CD4-positive, alpha-beta memory T cell (primary cell): Measurements from ENCODE around the gene MCF2L. TPM values are rescaled to one million over a fixed set of nuclear protein-coding genes. Genes with fewer than 3 reads are reported as not detected.

Experiments used
- CTCF ChIA-PET: fragments of 350-600 bp; sonication (Branson Sonifier 250); formaldehyde crosslinking; loops from one replicate; lab custom pipeline; 2021; ENCODE audit warnings: inconsistent platforms; ENCODE audit not compliant: partially characterized antibody; lab: Charles Lee
- POLR2A ChIA-PET: fragments of 350-600 bp; sonication (Branson Sonifier 250); formaldehyde crosslinking; loops from one replicate; lab custom pipeline; 2021; ENCODE audit not compliant: partially characterized antibody; lab: Charles Lee
- DNase-seq, 5 donors: peaks; one replicate each; pipeline versions ENCODE4 v3.0.0 to v3.0.0-alpha.2; 2020 to 2022; ENCODE audit warnings: mixed read lengths in 1 of 5
- H3K27ac ChIP-seq: one replicate; pipeline ENCODE4 v1.7.0; 2013; ENCODE audit warnings: low read depth, low read length
- H3K27me3 ChIP-seq: 2 replicates; pipeline ENCODE4 v1.7.0; 2013; ENCODE audit warnings: mild to moderate bottlenecking, low read length, moderate library complexity; ENCODE audit not compliant: insufficient read depth
- H3K36me3 ChIP-seq: 2 replicates; pipeline ENCODE4 v1.7.0; 2013; ENCODE audit warnings: mild to moderate bottlenecking, low read length, moderate library complexity; ENCODE audit not compliant: insufficient read depth
- H3K4me1 ChIP-seq: 2 replicates; pipeline ENCODE4 v1.7.0; 2013; ENCODE audit warnings: mild to moderate bottlenecking, low read length, moderate library complexity; ENCODE audit not compliant: insufficient read depth
- H3K4me3 ChIP-seq, 2 donors: one replicate each; pipeline ENCODE4 v1.7.0; 2013; ENCODE audit warnings: low read length in 2 of 2, mild to moderate bottlenecking in 1 of 2
- H3K9me3 ChIP-seq, 2 donors: one replicate each; pipeline ENCODE4 v1.7.0; 2013; ENCODE audit warnings: low read length in 2 of 2, control low read depth in 1 of 2; ENCODE audit not compliant: control insufficient read depth in 1 of 2
- H3K27ac Mint-ChIP-seq, 7 donors: one replicate each; pipeline ENCODE4 v1.8.0; 2020 to 2021; ENCODE audit warnings: mixed read lengths in 7 of 7, mild to moderate bottlenecking in 6 of 7, inconsistent platforms in 3 of 7, moderate library complexity in 3 of 7
- H3K27me3 Mint-ChIP-seq, 2 donors: one replicate each; pipeline ENCODE4 v1.8.0; 2020 to 2021; ENCODE audit warnings: mixed read lengths in 2 of 2
- H3K36me3 Mint-ChIP-seq, 2 donors: one replicate each; pipeline ENCODE4 v1.8.0; 2020 to 2021; ENCODE audit warnings: mixed read lengths in 2 of 2, inconsistent platforms in 1 of 2, mild to moderate bottlenecking in 1 of 2
- H3K4me1 Mint-ChIP-seq, 4 donors: one replicate each; pipeline ENCODE4 v1.8.0; 2020 to 2021; ENCODE audit warnings: mixed read lengths in 4 of 4, mild to moderate bottlenecking in 1 of 4
- H3K4me3 Mint-ChIP-seq, 8 donors: one replicate each; pipeline ENCODE4 v1.8.0; 2020 to 2021; ENCODE audit warnings: mixed read lengths in 8 of 8, mild to moderate bottlenecking in 7 of 8, moderate library complexity in 6 of 8, inconsistent platforms in 3 of 8
- H3K9me3 Mint-ChIP-seq, 8 donors: one replicate each; pipeline ENCODE4 v1.8.0; 2020 to 2021; ENCODE audit warnings: mixed read lengths in 8 of 8, mild to moderate bottlenecking in 5 of 8, inconsistent platforms in 3 of 8, moderate library complexity in 1 of 8
- intact Hi-C: fragments of 100-400 bp; cut with micrococcal nuclease; formaldehyde crosslinking; loops from one replicate; pipeline ENCODE4 v1.15.1; 2023
- polyA plus RNA-seq, 2 donors: library from polyadenylated mRNA; unstranded; fragments of 300-500 nt; fragmentation: Illumina TruSeq; gene quantifications; one replicate each; pipeline ENCODE4 v1.2.3, GENCODE V29; 2021
- total RNA-seq, 2 experiments: library from RNA; stranded (reverse); gene quantifications; one replicate each; pipeline ENCODE4 v1.2.3, GENCODE V29; 2021

Gene MCF2L
- total and polyA plus RNA-seq, 4 experiments from 2014 or later: 0.15 to 18.9 (median 10.4) TPM

GRCh38 chr13:112987682-112988024 is 18.6 kb downstream of the MCF2L start:
- ChIA-PET CTCF (no interaction called here), POLR2A (no interaction called here)
- Mint-ChIP-seq H3K4me3 (no peak overlapping the region), H3K36me3 (peaks cover 1 to 12% of the 10 kb centered on the region in 2 donors), H3K27ac (no peak overlapping the region), H3K4me1 (no peaks in the 10 kb centered on the region), H3K9me3 (no peaks in the 10 kb centered on the region), H3K27me3 (no peaks in the 10 kb centered on the region)
- Histone ChIP-seq H3K9me3 (no peaks in the 10 kb centered on the region), H3K27me3 (no peaks in the 10 kb centered on the region), H3K27ac (no peak overlapping the region), H3K4me1 (no peaks in the 10 kb centered on the region), H3K36me3 (no peaks in the 10 kb centered on the region), H3K4me3 (no peak overlapping the region)
- intact Hi-C loops: no loop called here
- no peak for DNase-seq

DNA sequence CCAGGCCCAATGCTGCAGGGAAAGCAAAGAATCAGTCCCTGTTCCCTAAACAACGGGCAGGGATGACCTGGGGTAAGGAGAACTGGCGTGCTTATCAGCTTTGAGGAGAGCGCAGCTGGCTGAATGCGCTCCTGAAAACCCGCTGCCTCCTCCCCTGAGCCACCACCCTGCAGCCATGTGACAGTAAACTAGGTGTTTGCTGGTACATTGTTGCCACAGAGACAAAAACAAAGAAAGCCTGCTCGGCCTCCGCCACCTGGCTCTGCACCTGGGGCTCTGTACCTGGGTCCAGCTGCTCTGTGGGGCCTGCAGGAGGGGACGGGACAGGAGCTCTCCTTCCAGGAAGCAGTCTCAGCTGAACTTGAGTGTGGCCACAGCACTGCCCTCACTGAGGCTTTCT is 21.8 kb downstream of the MCF2L start:
- DNase-seq: no peak
- Histone ChIP-seq H3K9me3 (no peaks in the 10 kb centered on the region), H3K36me3 (no peaks in the 10 kb centered on the region), H3K27ac (no peak overlapping the region), H3K27me3 (no peaks in the 10 kb centered on the region), H3K4me3 (no peak overlapping the region), H3K4me1 (no peaks in the 10 kb centered on the region)
- no peak overlapping the region for H3K4me3 Mint-ChIP-seq
- H3K27me3 Mint-ChIP-seq: no peaks in the 10 kb centered on the region
- H3K27ac Mint-ChIP-seq: no peak overlapping the region
- CTCF ChIA-PET: no interaction called here
- intact Hi-C loops: no loop called here
- H3K9me3 Mint-ChIP-seq: no peaks in the 10 kb centered on the region
- H3K36me3 Mint-ChIP-seq: peaks cover 1 to 12% of the 10 kb centered on the region in 2 donors
- POLR2A ChIA-PET: no interaction called here
- H3K4me1 Mint-ChIP-seq: no peaks in the 10 kb centered on the region

DNA sequence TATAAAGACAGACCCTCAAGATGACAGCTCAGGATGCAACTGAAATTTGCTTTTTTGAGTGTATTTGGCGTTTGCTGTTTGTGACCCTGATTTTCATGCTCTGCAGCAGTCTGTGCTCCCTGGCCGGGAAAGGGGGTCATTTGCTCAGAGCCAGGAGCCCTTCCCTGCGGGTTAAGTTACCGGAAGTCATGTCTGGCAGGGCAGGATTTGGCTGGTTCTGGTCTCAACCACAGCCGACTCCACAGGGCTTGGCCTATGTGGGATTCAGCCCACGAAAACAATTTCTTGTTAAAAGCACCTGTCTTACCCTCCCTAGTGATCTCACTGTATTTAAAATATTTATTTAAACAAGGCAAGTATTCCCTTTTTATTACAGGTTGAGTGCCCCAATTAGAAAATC is 22.6 kb downstream of the MCF2L start:
- POLR2A ChIA-PET: no interaction called here
- H3K4me3 Mint-ChIP-seq: no peak overlapping the region
- intact Hi-C loops: no loop called here
- H3K27me3 Mint-ChIP-seq: no peaks in the 10 kb centered on the region
- no peak for DNase-seq
- peaks cover 1 to 12% of the 10 kb centered on the region in 2 donors for H3K36me3 Mint-ChIP-seq
- no peaks in the 10 kb centered on the region for H3K9me3 ChIP-seq
- H3K36me3 ChIP-seq: no peaks in the 10 kb centered on the region
- no peaks in the 10 kb centered on the region for H3K4me1 ChIP-seq
- no peaks in the 10 kb centered on the region for H3K9me3 Mint-ChIP-seq
- H3K27me3 ChIP-seq: no peaks in the 10 kb centered on the region
- H3K27ac ChIP-seq: no peak overlapping the region
- no peak overlapping the region for H3K27ac Mint-ChIP-seq
- no peaks in the 10 kb centered on the region for H3K4me1 Mint-ChIP-seq
- CTCF ChIA-PET: no interaction called here
- no peak overlapping the region for H3K4me3 ChIP-seq

- no peaks in the 10 kb centered on the region for H3K36me3 ChIP-seq
- H3K4me3 ChIP-seq: no peak overlapping the region
- H3K27me3 Mint-ChIP-seq: no peaks in the 10 kb centered on the region
- intact Hi-C loops: no loop called here
- H3K4me1 Mint-ChIP-seq: no peaks in the 10 kb centered on the region
- ChIA-PET CTCF (no interaction called here), POLR2A (no interaction called here)
- no peak overlapping the region for H3K27ac ChIP-seq
- peak overlapping the region in 1 of 7 donors; percentile 22 for H3K27ac Mint-ChIP-seq
- H3K9me3 ChIP-seq: no peaks in the 10 kb centered on the region
- peaks cover 1 to 12% of the 10 kb centered on the region in 2 donors for H3K36me3 Mint-ChIP-seq
- no peak for DNase-seq
- no peaks in the 10 kb centered on the region for H3K4me1 ChIP-seq
- no peak overlapping the region for H3K4me3 Mint-ChIP-seq
- H3K27me3 ChIP-seq: no peaks in the 10 kb centered on the region
- no peaks in the 10 kb centered on the region for H3K9me3 Mint-ChIP-seq
Observed at GRCh38 chr13:112992931-112993680, 24.1 kb downstream of the MCF2L start.

DNA sequence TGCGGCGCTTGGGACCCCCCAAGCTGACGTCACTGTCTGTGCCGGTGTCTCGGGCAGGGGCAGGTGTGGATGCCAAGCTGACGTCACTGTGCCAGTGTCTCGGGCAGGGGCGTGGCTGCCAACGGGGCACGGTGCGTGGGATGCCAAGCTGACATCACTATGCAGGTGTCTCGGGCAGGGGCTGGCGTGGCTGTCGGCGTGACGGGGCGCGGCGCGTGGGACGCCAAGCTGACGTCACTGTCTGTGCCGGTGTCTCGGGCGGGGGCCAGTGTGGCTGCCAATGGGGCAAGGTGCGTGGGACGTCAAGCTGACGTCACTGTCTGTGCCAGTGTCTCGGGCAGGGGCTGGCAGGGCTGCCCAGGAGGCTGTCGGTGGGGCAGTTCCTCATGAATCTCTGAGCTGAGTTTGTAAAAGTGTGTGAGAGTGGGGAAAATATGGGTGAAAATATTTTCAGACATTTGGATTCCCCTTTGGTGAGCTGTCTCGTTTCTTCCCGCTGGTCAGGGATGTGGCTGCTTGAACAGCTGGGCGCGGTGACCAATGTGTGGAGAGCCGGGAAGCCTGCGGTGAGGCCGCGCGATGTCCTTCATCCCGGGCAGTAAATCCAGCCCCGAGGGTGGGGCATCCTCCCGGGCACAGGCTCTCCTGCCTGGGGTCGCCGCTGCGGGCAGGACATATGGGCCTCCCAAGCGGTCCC is 25.2 kb downstream of the MCF2L start:
- Histone ChIP-seq H3K27ac (no peak overlapping the region), H3K9me3 (no peaks in the 10 kb centered on the region), H3K4me1 (no peaks in the 10 kb centered on the region), H3K4me3 (no peak overlapping the region), H3K27me3 (no peaks in the 10 kb centered on the region), H3K36me3 (no peaks in the 10 kb centered on the region)
- H3K4me3 Mint-ChIP-seq: no peak overlapping the region
- intact Hi-C loops: no loop called here
- H3K9me3 Mint-ChIP-seq: peaks cover 0 to 1% (median 0%) of the 10 kb centered on the region in 8 donors
- H3K36me3 Mint-ChIP-seq: peaks cover 1 to 12% of the 10 kb centered on the region in 2 donors
- DNase-seq: no peak
- H3K4me1 Mint-ChIP-seq: no peaks in the 10 kb centered on the region
- H3K27ac Mint-ChIP-seq: no peak overlapping the region
- ChIA-PET POLR2A (no interaction called here), CTCF (no interaction called here)
- H3K27me3 Mint-ChIP-seq: no peaks in the 10 kb centered on the region

DNA sequence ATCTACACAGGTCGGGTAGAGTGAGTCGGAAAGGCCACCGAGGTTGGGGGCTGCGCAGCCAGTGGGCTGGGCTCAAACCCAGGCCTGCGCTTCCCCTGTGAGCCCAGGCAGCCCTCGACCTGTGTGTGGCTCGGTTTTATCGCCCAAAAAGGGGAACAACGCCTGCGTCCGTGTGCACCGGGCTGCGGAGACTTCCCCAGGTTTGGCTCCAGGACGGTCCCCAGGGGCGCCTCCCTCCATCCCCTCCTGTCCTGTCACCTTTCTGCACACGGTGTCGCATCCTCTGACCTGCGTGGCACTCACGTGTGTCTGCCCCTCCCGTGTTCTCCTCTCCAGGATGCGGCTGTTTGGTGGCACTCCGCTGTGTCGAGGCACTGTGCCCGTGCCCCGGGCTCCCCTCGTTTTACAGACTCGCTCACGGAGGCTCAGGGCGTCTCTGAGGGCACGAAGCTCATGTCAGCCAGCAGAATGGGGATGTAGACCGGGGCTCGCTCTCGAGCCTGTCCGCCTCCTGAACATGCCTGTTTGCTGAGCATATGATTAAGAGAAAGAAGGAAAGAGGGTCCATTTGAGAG is 25.9 kb downstream of the MCF2L start:
- ChIA-PET POLR2A (no interaction called here), CTCF (interaction anchor here (1.0 kb wide), 1 partner anchor 52 kb away, joined by 4 read pairs; no protein-coding TSS in a partner anchor)
- peaks cover 0 to 1% (median 0%) of the 10 kb centered on the region in 8 donors for H3K9me3 Mint-ChIP-seq
- Histone ChIP-seq H3K4me3 (no peak overlapping the region), H3K9me3 (no peaks in the 10 kb centered on the region), H3K4me1 (no peaks in the 10 kb centered on the region), H3K27me3 (no peaks in the 10 kb centered on the region), H3K27ac (no peak overlapping the region), H3K36me3 (no peaks in the 10 kb centered on the region)
- peak overlapping the region in 1 of 7 donors; percentile 29 for H3K27ac Mint-ChIP-seq
- H3K36me3 Mint-ChIP-seq: peaks cover 1 to 8% of the 10 kb centered on the region in 2 donors
- intact Hi-C loops: no loop called here
- peaks cover 0 to 1% of the 10 kb centered on the region in 2 donors for H3K27me3 Mint-ChIP-seq
- H3K4me1 Mint-ChIP-seq: no peaks in the 10 kb centered on the region
- no peak for DNase-seq
- H3K4me3 Mint-ChIP-seq: no peak overlapping the region

DNA sequence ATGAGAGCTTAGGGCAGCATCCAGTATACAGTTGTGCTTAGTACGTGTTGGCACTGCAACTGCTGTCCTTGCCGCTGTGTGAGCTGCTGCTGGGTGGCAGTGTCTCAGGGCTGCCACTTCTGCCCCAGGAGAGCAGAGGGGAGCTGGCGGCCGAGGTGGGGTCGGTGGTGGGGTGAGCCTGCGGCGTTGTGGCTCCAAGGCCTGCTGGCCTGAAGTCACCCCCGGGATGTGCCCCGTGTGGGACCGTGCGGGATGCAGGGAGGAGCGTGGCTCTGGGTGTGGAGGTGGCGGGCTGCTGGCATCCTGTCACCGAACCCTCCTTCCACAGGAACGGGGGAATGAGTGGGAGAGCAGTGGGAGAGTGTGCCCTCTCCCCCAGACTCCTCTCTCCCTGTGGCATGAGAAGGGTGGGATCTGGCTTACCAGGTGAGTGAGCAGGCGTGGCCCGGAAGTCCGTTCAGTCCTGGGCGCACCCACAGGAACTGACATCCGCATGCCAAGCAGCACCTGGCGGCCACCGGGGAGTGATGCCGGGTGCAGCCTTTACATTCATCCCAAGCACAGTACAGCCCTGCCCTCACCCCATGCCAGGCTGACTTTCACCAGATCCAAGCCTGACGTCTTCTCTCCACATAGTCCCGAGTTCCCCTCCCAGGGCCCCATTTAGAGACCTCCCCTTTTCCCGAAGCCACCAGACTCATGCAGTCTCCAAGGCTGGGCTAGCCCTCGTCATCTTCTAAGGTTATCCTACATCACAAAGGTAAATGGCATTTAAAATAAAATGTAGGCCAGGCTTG is 26.6 kb downstream of the MCF2L start:
- Mint-ChIP-seq H3K4me3 (no peak overlapping the region), H3K27me3 (peaks cover 0 to 1% of the 10 kb centered on the region in 2 donors), H3K9me3 (peaks cover 0 to 1% (median 0%) of the 10 kb centered on the region in 8 donors), H3K4me1 (peaks cover 0 to 5% (median 0%) of the 10 kb centered on the region in 4 donors), H3K27ac (peak overlapping the region in 1 of 7 donors; percentile 29), H3K36me3 (peaks cover under 1 to 1% of the 10 kb centered on the region in 2 donors)
- H3K27me3 ChIP-seq: no peaks in the 10 kb centered on the region
- no peaks in the 10 kb centered on the region for H3K9me3 ChIP-seq
- H3K4me1 ChIP-seq: no peaks in the 10 kb centered on the region
- ChIA-PET CTCF (interaction anchor here (1.0 kb wide), 1 partner anchor 52 kb away, joined by 4 read pairs; no protein-coding TSS in a partner anchor), POLR2A (no interaction called here)
- intact Hi-C loops: no loop called here
- H3K27ac ChIP-seq: no peak overlapping the region
- no peaks in the 10 kb centered on the region for H3K36me3 ChIP-seq
- no peak overlapping the region for H3K4me3 ChIP-seq
- no peak for DNase-seq
